ENCODE data around the gene C2orf76. TPM values are rescaled to one million over a fixed set of nuclear protein-coding genes. Genes with fewer than 3 reads are reported as not detected.

C2orf76 gene
- total RNA-seq, 4 donors from 2014 or later: 6.7 to 10.6 (median 9.3) TPM

- WGBS: 75% methylated on average over 8 of the region's 8 CpGs
- no peak for DNase-seq (ENCODE audit: low spot score in 2 of 2)
- TF ChIP-seq POLR2A (IDR thresholded peaks at IDR 0.05) (no peak), CTCF (IDR thresholded peaks at IDR 0.05) (no peak), POLR2AphosphoS5 (IDR thresholded peaks at IDR 0.05) (no peak), EP300 (IDR thresholded peaks at IDR 0.05) (no peak)
- H3K4me3 ChIP-seq: no peak overlapping the region
- no peaks in the 10 kb centered on the region for H3K4me1 ChIP-seq
- H3K36me3 ChIP-seq: no peaks in the 10 kb centered on the region
- H3K9me3 ChIP-seq: no peaks in the 10 kb centered on the region
- H3K27me3 ChIP-seq: no peaks in the 10 kb centered on the region
- H3K27ac ChIP-seq: no peak overlapping the region
These were observed 89.8 kb downstream of the C2orf76 start for GRCh38 chr2:119276864-119277263.

- DNase-seq (ENCODE audit: low spot score in 2 of 2): no peak
- no peak for TF ChIP-seq POLR2A (IDR thresholded peaks at IDR 0.05)
- no peak for TF ChIP-seq EP300 (IDR thresholded peaks at IDR 0.05)
- no peak for TF ChIP-seq CTCF (IDR thresholded peaks at IDR 0.05)
- Histone ChIP-seq H3K36me3 (peaks cover 4% of the 10 kb centered on the region), H3K4me3 (no peak overlapping the region), H3K27ac (no peak overlapping the region), H3K9me3 (no peaks in the 10 kb centered on the region), H3K4me1 (no peaks in the 10 kb centered on the region), H3K27me3 (no peaks in the 10 kb centered on the region)
These were observed 99.0 kb downstream of the C2orf76 start for GRCh38 chr2:119267604-119268003.

- Histone ChIP-seq H3K36me3 (peaks cover 4% of the 10 kb centered on the region), H3K4me3 (no peak overlapping the region), H3K9me3 (no peaks in the 10 kb centered on the region), H3K4me1 (no peaks in the 10 kb centered on the region), H3K27me3 (no peaks in the 10 kb centered on the region), H3K27ac (no peak overlapping the region)
- no peak for DNase-seq (ENCODE audit: low spot score in 2 of 2)
- WGBS: 94% methylated on average over 8 of the region's 8 CpGs
- TF ChIP-seq EP300 (IDR thresholded peaks at IDR 0.05) (no peak), POLR2AphosphoS5 (IDR thresholded peaks at IDR 0.05) (no peak), POLR2A (IDR thresholded peaks at IDR 0.05) (no peak), CTCF (IDR thresholded peaks at IDR 0.05) (no peak)
These were observed 100.5 kb downstream of the C2orf76 start for GRCh38 chr2:119266091-119266589.

- DNase-seq (ENCODE audit: low spot score in 2 of 2): no peak
- no peak overlapping the region for H3K4me3 ChIP-seq
- whole genome bisulfite sequencing: 89% methylated on average over 6 of the region's 6 CpGs
- H3K9me3 ChIP-seq: no peaks in the 10 kb centered on the region
- no peaks in the 10 kb centered on the region for H3K4me1 ChIP-seq
- TF ChIP-seq POLR2A (IDR thresholded peaks at IDR 0.05): no peak
- TF ChIP-seq POLR2AphosphoS5 (IDR thresholded peaks at IDR 0.05): no peak
- no peak for TF ChIP-seq EP300 (IDR thresholded peaks at IDR 0.05)
- H3K27me3 ChIP-seq: no peaks in the 10 kb centered on the region
- no peak overlapping the region for H3K27ac ChIP-seq
- peaks cover 4% of the 10 kb centered on the region for H3K36me3 ChIP-seq
These were observed 101.0 kb downstream of the C2orf76 start for GRCh38 chr2:119265693-119266066.

- H3K27ac ChIP-seq: no peak overlapping the region
- H3K27me3 ChIP-seq: no peaks in the 10 kb centered on the region
- H3K36me3 ChIP-seq: peaks cover 4% of the 10 kb centered on the region
- no peaks in the 10 kb centered on the region for H3K9me3 ChIP-seq
- TF ChIP-seq CTCF (IDR thresholded peaks at IDR 0.05) (peak; percentile 32 to 65), POLR2A (IDR thresholded peaks at IDR 0.05) (no peak)
- DNase-seq (ENCODE audit: low spot score in 2 of 2): no peak
- H3K4me1 ChIP-seq: no peaks in the 10 kb centered on the region
- WGBS: 63% methylated on average over 6 of the region's 13 CpGs
- H3K4me3 ChIP-seq: no peak overlapping the region
These were observed 101.6 kb downstream of the C2orf76 start for GRCh38 chr2:119264781-119265692.
